ENCODE measurements around the gene PILRB. TPM values are rescaled to one million over a fixed set of nuclear protein-coding genes. Genes with fewer than 3 reads are reported as not detected.

PILRB gene
- total and polyA plus RNA-seq, 2 of the 13 experiments (the other 11 are each of a cell fraction or from before 2014, with no cell fraction given), result 16.6 to 33.8 TPM

- TF ChIP-seq, protein P1, sequence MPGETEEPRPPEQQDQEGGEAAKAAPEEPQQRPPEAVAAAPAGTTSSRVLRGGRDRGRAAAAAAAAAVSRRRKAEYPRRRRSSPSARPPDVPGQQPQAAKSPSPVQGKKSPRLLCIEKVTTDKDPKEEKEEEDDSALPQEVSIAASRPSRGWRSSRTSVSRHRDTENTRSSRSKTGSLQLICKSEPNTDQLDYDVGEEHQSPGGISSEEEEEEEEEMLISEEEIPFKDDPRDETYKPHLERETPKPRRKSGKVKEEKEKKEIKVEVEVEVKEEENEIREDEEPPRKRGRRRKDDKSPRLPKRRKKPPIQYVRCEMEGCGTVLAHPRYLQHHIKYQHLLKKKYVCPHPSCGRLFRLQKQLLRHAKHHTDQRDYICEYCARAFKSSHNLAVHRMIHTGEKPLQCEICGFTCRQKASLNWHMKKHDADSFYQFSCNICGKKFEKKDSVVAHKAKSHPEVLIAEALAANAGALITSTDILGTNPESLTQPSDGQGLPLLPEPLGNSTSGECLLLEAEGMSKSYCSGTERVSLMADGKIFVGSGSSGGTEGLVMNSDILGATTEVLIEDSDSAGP (CRISPR knock-in tag; IDR thresholded peaks at IDR 0.05; ENCODE audit: borderline replicate concordance), result no peak
Measured at GRCh38 chr7:100357131-100357561, 771 bp upstream of the PILRB start (continued).

DNA sequence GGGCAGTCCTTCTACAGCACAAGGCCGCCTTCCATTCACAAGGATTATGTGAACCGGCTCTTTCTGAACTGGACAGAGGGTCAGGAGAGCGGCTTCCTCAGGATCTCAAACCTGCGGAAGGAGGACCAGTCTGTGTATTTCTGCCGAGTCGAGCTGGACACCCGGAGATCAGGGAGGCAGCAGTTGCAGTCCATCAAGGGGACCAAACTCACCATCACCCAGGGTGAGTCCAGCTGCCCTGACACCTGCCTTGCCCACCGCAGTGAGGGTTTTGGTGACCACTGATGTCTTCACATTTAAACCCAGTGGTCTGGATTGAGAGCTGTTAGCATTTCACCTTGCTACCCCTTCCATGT lies 918 bp downstream of the PILRB start:
- TF ChIP-seq FOXP1 (IDR thresholded peaks at IDR 0.05) (no peak), FOXP1 (CRISPR knock-in tag; IDR thresholded peaks at IDR 0.05) (no peak), HNRNPH1 (optimal IDR thresholded peaks at IDR 0.05; ENCODE audit: low read depth, low read length) (no peak), SUZ12 (IDR thresholded peaks at IDR 0.05; ENCODE audit: low read depth, low read length) (no peak)
- ChIA-PET POLR2A (no interaction called here), CTCF (ENCODE audit: low intra/inter-chr PET ratio, low total read pairs) (no interaction called here)
- Histone ChIP-seq H3K36me3 (replicated peaks in 1 of 2; ENCODE audit: control insufficient read depth in 1 of 2, insufficient read depth in 2 of 2, low read length in 2 of 2) (peaks cover 30 to 76% of the 10 kb centered on the region in 2 experiments), H3K27ac (ENCODE audit: extremely low read length, insufficient read depth, low read length) (no peak overlapping the region), H3K27me3 (ENCODE audit: control insufficient read depth in 1 of 2, insufficient read depth in 2 of 2, low read length in 2 of 2) (no peaks in the 10 kb centered on the region), H4K20me1 (ENCODE audit: insufficient read depth, low read length) (no peaks in the 10 kb centered on the region), H3K9ac (ENCODE audit: insufficient read depth, low read depth, low read length) (no peak overlapping the region), H3K4me1 (ENCODE audit: insufficient read depth, low read length) (no peaks in the 10 kb centered on the region), H3K4me2 (ENCODE audit: low read depth, low read length) (no peak overlapping the region), H3K79me2 (ENCODE audit: insufficient read depth, low read length) (no peaks in the 10 kb centered on the region), H3K4me3 (replicated peaks in 1 of 3; ENCODE audit: insufficient read depth in 1 of 3, low read depth in 2 of 3, low read length in 3 of 3) (no peak overlapping the region), H2AFZ (ENCODE audit: low read length) (no peak overlapping the region), H3K9me3 (ENCODE audit: low read length) (no peaks in the 10 kb centered on the region)
- 100% methylated on average over 6 of the region's 8 CpGs for WGBS (ENCODE audit: low lambda C conversion rate)
- ATAC-seq, result no peak
- no peak for DNase-seq (ENCODE audit: low spot score)
- intact Hi-C loops (cut with micrococcal nuclease; ENCODE audit: unreplicated experiment), result no loop called here
- in situ Hi-C loops (cut with HindIII; ENCODE audit: extremely low pct_ligation_motif_present, low pct_unique_long_range_greater_than_20kb), result no loop called here
- no peak for FAIRE-seq
- no TSS peak for BruUV-seq (replicated peaks)

- intact Hi-C loops (cut with micrococcal nuclease; ENCODE audit: unreplicated experiment) (no loop called here), in situ Hi-C loops (cut with HindIII; ENCODE audit: extremely low pct_ligation_motif_present, low pct_unique_long_range_greater_than_20kb) (no loop called here)
- CTCF ChIA-PET (ENCODE audit: low intra/inter-chr PET ratio, low total read pairs), result no interaction called here
- H3K27ac ChIP-seq (ENCODE audit: extremely low read length, insufficient read depth, low read length), result no peak overlapping the region
- no peak overlapping the region for H3K9ac ChIP-seq (ENCODE audit: insufficient read depth, low read depth, low read length)
- H3K9me3 ChIP-seq (ENCODE audit: low read length), result no peaks in the 10 kb centered on the region
- no peak for ATAC-seq
- DNase-seq (ENCODE audit: low spot score), result no peak
- no peaks in the 10 kb centered on the region for H4K20me1 ChIP-seq (ENCODE audit: insufficient read depth, low read length)
- H3K4me1 ChIP-seq (ENCODE audit: insufficient read depth, low read length), result no peaks in the 10 kb centered on the region
- FAIRE-seq, result no peak
- peaks cover 25 to 61% of the 10 kb centered on the region in 2 experiments for H3K36me3 ChIP-seq (replicated peaks in 1 of 2; ENCODE audit: control insufficient read depth in 1 of 2, insufficient read depth in 2 of 2, low read length in 2 of 2)
- 95% methylated on average over 3 of the region's 3 CpGs for WGBS (ENCODE audit: low lambda C conversion rate)
- no peaks in the 10 kb centered on the region for H3K79me2 ChIP-seq (ENCODE audit: insufficient read depth, low read length)
- no peaks in the 10 kb centered on the region for H3K27me3 ChIP-seq (ENCODE audit: control insufficient read depth in 1 of 2, insufficient read depth in 2 of 2, low read length in 2 of 2)
- H2AFZ ChIP-seq (ENCODE audit: low read length), result no peak overlapping the region
- POLR2A ChIA-PET, result no interaction called here
- no TSS peak for BruUV-seq (replicated peaks)
- H3K4me2 ChIP-seq (ENCODE audit: low read depth, low read length), result no peak overlapping the region
- H3K4me3 ChIP-seq (replicated peaks in 1 of 3; ENCODE audit: insufficient read depth in 1 of 3, low read depth in 2 of 3, low read length in 3 of 3), result no peak overlapping the region
- TF ChIP-seq, protein P2, sequence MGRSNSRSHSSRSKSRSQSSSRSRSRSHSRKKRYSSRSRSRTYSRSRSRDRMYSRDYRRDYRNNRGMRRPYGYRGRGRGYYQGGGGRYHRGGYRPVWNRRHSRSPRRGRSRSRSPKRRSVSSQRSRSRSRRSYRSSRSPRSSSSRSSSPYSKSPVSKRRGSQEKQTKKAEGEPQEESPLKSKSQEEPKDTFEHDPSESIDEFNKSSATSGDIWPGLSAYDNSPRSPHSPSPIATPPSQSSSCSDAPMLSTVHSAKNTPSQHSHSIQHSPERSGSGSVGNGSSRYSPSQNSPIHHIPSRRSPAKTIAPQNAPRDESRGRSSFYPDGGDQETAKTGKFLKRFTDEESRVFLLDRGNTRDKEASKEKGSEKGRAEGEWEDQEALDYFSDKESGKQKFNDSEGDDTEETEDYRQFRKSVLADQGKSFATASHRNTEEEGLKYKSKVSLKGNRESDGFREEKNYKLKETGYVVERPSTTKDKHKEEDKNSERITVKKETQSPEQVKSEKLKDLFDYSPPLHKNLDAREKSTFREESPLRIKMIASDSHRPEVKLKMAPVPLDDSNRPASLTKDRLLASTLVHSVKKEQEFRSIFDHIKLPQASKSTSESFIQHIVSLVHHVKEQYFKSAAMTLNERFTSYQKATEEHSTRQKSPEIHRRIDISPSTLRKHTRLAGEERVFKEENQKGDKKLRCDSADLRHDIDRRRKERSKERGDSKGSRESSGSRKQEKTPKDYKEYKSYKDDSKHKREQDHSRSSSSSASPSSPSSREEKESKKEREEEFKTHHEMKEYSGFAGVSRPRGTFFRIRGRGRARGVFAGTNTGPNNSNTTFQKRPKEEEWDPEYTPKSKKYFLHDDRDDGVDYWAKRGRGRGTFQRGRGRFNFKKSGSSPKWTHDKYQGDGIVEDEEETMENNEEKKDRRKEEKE (IDR thresholded peaks at IDR 0.05), result no peak
- TF ChIP-seq ZFP36 (IDR thresholded peaks at IDR 0.05; ENCODE audit: borderline replicate concordance, low read depth, low read length, partially characterized antibody), result peak; percentile 85
- TF ChIP-seq RBFOX2 (IDR thresholded peaks at IDR 0.05; ENCODE audit: low read depth, low read length), result 0 out of 2 replicates have a peak, but pooled peaks have one; percentile 8
- peak; percentile 23; the same call in 1 of the 2 replicates for TF ChIP-seq POLR2G (IDR thresholded peaks at IDR 0.05; ENCODE audit: low read depth, low read length)
- TF ChIP-seq SKIL (CRISPR knock-in tag; IDR thresholded peaks at IDR 0.05; ENCODE audit: borderline replicate concordance), result no peak
Measured at GRCh38 chr7:100360135-100360854, 2.4 kb downstream of the PILRB start.
